ENCODE data around the gene KRTAP10-3.
"Not testable (repeated sequence)": the region's sequence is repeated elsewhere in the genome, so short reads cannot be mapped to it uniquely, and the experiment has no call there.

The KRTAP10-3 gene, protein sequence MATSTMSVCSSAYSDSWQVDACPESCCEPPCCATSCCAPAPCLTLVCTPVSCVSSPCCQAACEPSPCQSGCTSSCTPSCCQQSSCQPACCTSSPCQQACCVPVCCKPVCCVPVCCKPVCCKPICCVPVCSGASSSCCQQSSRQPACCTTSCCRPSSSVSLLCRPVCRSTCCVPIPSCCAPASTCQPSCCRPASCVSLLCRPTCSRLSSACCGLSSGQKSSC

DNA sequence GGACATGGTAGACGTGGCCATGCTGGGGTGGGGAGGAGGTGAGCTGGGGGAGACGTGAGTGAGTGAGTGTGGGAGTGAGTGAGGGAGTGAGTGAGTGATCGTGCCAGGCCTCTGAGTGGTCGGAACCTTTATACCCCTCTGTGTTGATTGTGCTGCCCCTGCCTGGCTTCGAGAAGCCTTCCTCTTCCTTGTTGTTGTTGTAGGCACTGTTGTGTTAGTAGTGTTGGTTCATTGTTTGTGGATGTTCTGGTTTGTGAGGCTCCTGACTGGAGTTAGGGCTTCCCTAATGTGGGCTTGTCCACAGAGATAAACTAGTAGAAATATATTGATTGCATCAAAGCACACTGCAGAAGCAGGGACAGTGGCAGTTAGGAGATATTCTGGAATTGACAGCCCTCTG lies at the start of gene KRTAP10-3:
KRTAP10-3 (minus strand) TSS at position 101 of the 400 bp plus-strand sequence; CDS start at position 21, 80 bp downstream.
- in situ Hi-C loops (cut with MboI; ENCODE audit: low sequenced_read_pairs) = no loop called here

- in situ Hi-C loops (cut with MboI; ENCODE audit: low sequenced_read_pairs) = no loop called here
These were observed 47.9 kb upstream of the KRTAP10-3 start for GRCh38 chr21:44606495-44606894.

GRCh38 chr21:44603911-44604310 lies 45.3 kb upstream of the KRTAP10-3 start:
- in situ Hi-C loops (cut with MboI; ENCODE audit: low sequenced_read_pairs) = no loop called here

DNA sequence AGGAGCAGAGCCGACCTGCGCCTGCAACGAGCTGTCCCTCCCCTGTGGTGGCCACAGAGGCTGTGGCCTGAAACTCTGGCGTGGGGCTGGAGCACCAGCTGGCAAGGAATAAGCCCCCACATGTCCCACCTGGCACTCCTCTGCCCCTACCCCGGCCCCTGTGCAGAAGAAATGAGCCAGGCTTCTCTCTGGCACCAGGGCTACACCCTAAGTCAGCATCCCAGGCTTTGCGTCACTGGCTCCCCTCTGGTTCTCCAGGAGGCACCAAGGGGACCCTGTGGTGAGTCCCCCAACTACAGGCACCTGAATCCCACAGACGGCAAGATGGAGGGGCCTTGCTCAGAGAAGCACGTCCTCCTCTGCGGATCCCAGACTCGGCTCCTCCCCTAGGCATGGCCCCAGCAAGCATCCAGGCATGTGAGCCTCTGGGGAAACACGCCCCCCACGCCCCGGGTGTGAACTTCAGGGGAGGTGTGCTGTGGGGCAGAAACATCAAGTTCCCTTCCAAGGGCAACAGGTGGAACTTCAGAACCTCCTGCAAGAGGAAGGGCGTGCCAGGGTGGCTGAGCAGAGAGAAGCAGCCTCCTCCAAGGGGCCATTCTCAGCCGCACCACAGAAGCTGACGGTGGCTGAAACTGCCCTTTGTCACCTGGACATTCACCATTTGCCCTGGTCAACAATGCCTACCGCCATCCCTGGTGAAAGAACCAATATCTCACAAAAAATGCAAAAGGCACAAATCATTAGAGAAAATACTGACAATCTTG lies 44.7 kb upstream of the KRTAP10-3 start:
- in situ Hi-C loops (cut with MboI; ENCODE audit: low sequenced_read_pairs) = no loop called here

DNA sequence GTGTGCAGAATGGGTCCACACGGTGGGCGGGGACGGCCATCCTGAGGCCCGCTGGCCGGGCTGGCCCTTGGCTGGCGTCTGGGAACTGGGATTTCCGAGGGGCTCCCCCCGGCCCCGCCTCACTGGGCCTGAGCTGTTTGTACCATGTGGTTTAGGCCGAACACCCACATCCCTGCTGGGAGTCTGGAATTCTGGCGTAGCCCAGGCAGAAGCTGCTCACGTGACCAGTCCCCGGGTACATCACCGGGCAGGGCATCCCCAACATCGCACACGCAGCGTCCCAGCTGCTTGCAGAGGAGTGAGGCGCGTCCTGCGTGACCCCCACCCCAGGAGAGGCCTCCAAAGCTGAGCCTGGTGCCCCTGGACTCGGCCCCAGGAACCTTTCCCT lies 43.9 kb upstream of the KRTAP10-3 start:
- in situ Hi-C loops (cut with MboI; ENCODE audit: low sequenced_read_pairs) = no loop called here

- in situ Hi-C loops (cut with MboI; ENCODE audit: low sequenced_read_pairs) = no loop called here
These were observed 43.2 kb upstream of the KRTAP10-3 start for GRCh38 chr21:44601596-44602462.

- in situ Hi-C loops (cut with MboI; ENCODE audit: low sequenced_read_pairs) = not testable (repeated sequence)
These were observed 42.5 kb upstream of the KRTAP10-3 start for GRCh38 chr21:44601091-44601490.

DNA sequence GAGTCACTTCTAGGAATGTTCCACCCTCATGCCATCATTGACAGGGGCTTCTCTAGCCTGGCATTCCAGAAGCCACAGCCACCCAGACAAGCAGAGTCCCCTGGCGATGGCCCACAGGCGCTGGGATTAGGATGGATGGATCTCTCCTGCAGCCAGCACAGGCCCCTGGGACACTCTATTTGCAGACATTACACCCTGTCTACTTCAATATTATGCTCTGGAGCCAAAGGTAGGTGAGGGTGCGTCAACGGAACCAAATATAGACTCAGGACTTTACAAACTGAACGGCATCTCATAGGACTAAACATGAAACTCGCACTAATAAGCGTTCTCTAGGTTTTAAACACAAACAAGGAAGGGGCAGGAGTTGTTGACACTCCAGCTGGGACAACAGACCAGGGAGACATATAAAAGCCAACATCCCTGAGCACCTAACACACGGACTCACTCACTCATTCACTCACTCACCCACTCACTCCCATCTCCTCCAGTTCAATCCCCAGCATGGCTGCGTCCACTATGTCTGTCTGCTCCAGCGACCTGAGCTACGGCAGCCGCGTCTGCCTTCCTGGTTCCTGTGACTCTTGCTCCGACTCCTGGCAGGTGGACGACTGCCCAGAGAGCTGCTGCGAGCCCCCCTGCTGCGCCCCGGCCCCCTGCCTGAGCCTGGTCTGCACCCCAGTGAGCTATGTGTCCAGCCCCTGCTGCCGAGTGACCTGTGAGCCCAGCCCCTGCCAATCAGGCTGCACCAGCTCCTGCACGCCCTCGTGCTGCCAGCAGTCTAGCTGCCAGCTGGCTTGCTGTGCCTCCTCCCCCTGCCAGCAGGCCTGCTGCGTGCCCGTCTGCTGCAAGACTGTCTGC lies 41.8 kb upstream of the KRTAP10-3 start, which contains the start of gene KRTAP10-7:
KRTAP10-7 (plus strand) TSS at position 480 of the 861 bp plus-strand sequence; CDS start at position 505, 25 bp downstream.
- in situ Hi-C loops (cut with MboI; ENCODE audit: low sequenced_read_pairs) = not testable (repeated sequence)

DNA sequence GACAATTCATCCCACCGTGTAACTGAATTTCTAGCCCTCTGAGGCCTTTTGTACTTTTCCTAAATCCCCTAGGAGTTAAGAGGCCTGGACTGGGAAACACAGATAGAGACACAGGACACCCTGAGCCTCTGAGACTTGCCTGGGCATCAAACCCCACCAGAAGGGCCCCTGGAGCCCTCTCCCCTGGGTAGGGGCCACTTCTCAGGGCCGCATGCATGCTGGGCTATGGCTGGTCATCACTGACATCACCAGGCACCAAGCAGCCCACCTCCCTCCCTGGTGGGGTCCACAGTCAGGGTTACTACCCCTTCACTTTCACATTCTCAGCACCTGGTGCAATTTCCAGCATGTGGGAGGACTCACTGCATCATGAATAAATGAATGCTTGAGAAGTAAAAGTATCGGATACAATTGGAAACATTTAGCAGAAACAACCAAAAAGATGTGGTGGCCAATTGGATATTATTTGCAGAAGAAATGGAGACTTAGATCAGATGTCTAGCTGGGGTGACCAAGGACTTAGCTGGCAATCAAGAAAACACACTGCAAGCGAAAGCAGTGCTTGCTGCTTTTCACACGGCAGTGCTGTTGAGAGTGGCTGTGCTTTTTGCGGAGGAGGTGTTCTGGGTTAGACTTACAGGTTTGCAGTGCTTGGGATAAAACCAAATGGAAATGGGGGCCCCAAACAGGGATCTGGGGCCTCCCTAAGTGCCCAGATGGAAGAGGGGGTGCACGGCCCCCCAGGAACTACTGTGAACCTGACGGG lies 40.9 kb upstream of the KRTAP10-3 start:
- in situ Hi-C loops (cut with MboI; ENCODE audit: low sequenced_read_pairs) = no loop called here

DNA sequence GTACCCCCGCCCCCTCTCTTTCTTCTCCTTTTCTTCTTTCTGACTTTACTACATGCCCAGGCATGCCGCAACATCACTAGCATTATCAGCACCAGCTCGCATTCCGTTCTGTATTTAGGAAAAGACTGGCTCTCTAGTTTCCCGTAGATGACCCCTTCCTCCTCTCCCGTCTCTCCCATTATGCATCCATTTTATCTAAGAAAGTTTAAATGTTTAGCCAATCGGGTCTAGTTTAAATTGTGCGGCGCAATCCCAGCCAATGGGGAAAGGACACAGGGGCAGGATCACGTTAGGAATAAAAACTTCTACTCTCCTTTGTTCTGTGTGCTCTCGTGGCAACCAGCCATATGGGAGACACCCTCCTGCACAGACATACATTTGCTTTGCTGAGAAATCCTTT lies 39.5 kb upstream of the KRTAP10-3 start:
- in situ Hi-C loops (cut with MboI; ENCODE audit: low sequenced_read_pairs) = no loop called here

DNA sequence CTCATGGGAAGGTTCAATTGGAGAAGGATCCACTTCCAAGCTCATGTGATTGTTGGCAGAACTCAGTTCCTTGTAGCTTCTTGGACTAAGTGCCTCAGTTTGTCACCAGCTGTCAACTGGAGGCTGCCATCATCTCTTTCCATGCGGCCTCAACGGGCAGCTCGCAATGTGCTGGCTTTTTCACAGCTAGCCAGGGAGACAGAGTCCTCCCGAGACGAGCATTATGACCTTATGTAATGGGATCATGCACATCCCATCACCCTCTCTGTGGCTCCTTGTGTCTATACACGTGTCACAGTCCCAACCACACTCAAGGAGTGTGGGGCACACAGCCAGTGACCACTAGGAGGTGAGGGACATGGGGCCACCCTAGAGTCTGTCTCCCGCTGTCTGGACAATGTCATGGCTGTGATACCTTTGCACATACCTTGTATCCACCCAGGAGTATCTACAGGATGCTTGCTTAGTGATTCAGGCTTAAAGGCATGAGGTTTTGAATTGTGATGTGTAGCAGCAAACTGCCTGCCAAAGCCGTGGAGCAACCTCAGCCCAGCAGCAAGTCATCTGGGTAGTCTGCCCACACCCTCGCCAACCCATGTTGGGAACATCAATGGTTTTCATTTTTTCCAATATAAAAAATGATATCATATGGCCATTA lies 37.6 kb upstream of the KRTAP10-3 start:
- in situ Hi-C loops (cut with MboI; ENCODE audit: low sequenced_read_pairs) = no loop called here

GRCh38 chr21:44595524-44595923 lies 36.9 kb upstream of the KRTAP10-3 start:
- in situ Hi-C loops (cut with MboI; ENCODE audit: low sequenced_read_pairs) = no loop called here

DNA sequence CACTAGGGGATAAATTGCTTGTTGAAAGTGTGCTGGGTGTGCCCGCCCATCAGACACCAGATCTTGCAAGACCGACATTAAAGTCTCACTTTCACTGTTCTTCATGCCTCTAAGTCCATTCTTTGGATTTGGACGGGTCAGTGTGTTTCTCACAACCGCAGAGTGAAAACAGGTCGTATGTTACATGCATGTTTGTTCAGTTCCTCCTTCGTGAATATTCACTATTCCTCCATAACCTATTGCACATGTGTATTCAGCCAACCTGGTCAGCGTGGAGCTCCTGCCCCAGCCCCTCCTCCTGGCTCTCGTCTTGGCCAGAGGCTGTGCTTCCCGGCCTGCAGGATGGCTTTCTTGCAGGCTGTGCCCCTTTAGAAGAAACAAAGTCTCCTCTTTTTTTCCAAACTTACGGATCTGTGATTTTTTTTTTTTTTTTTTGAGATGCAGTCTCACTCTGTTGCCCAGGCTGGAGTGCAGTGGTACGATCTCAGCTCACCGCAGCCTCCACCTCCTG lies 35.9 kb upstream of the KRTAP10-3 start:
- in situ Hi-C loops (cut with MboI; ENCODE audit: low sequenced_read_pairs) = no loop called here

DNA sequence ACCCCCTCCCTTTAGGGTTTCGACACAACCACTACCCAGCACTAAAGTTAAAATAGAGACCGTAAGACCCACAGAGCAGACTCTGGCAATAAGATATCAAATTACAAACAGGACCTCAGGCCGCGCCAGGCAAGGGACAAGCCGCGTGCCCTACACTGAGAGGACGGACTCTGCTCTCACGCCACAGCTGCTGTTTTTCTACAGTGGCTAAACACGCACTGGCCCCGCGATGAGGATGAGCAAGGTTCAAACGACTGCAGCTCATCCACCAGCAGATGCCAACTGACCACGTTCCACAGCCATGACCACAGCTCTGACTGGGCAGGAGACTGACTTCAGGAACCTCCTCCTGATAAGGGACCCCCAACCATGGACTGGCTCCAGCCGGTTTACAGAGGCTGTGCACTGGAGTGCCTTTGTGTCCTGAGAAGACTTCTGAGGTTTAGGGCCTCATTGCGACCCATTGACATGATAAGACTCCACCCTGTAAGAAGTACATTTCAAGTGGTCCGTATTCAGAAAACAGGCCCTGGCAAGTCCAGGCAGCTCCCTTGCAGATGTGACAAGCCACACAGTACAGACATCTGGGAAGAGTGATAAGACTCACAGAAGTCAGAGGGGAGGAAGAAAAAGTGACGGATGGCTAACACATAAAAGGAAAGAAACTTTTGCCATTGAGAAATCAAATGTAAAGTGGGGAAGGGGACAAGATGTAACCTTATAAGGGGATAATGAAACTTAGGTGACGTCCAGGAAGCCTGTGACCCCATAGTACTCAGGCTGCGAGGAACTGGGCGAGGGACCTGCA lies 35.2 kb upstream of the KRTAP10-3 start:
- in situ Hi-C loops (cut with MboI; ENCODE audit: low sequenced_read_pairs) = no loop called here

GRCh38 chr21:44592446-44593311 lies 34.1 kb upstream of the KRTAP10-3 start, which contains the start of gene KRTAP10-6:
Gene KRTAP10-6, minus strand, starts transcription at chr21:44592505. Its CDS starts 21 bp downstream, at chr21:44592484.
- in situ Hi-C loops (cut with MboI; ENCODE audit: low sequenced_read_pairs) = no loop called here

GRCh38 chr21:44591801-44592130 lies 33.2 kb upstream of the KRTAP10-3 start:
- in situ Hi-C loops (cut with MboI; ENCODE audit: low sequenced_read_pairs) = not testable (repeated sequence)

Data from hTERT RPE-1 (cell line).